HL-60 (cell line): ENCODE data around the gene ARHGAP25.

Experiments used
- DNase-seq, 2 experiments: peaks; one replicate each; pipeline ENCODE4 v3.0.0-alpha.2; 2010 to 2020; ENCODE audit warnings: low read depth in 1 of 2, low spot score in 1 of 2
- H3K27ac ChIP-seq: fragments of 250-450 bp; sonication (Bioruptor Pico); replicated peaks from 2 replicates; pipeline ENCODE4 v1.5.1; 2020; ENCODE audit warnings: mild to moderate bottlenecking, moderate library complexity
- H3K27me3 ChIP-seq: fragments of 250-450 bp; sonication (Bioruptor Pico); 2 replicates; pipeline ENCODE4 v1.5.1; 2021; ENCODE audit warnings: mild to moderate bottlenecking, moderate library complexity; ENCODE audit not compliant: insufficient read depth, poor library complexity, severe bottlenecking
- H3K4me3 ChIP-seq: replicated peaks from 2 replicates; pipeline ENCODE4 v1.5.1; 2011; ENCODE audit warnings: mild to moderate bottlenecking, control low read depth, low read length; ENCODE audit not compliant: insufficient read depth
- GABPA ChIP-seq: IDR thresholded peaks from 2 replicates; pipeline ENCODE4 v1.6.1; 2012; ENCODE audit warnings: low read depth
- POLR2AphosphoS5 ChIP-seq: IDR thresholded peaks from 2 replicates; pipeline ENCODE4 v1.6.1; 2012; ENCODE audit warnings: low read depth
- REST ChIP-seq: IDR thresholded peaks from 2 replicates; pipeline ENCODE4 v1.6.1; 2012; ENCODE audit warnings: low read depth; ENCODE audit not compliant: insufficient replicate concordance
- SPI1 ChIP-seq: IDR thresholded peaks from 2 replicates; pipeline ENCODE4 v1.6.1; 2012; ENCODE audit warnings: low read depth, mild to moderate bottlenecking, borderline replicate concordance
- TF ChIP-seq, protein P1 (sequence below): IDR thresholded peaks from one replicate; pipeline ENCODE4 v1.5.1; 2011; ENCODE audit warnings: low read length, control low read depth, inconsistent platforms; ENCODE audit not compliant: insufficient read depth

The ARHGAP25 gene

GRCh38 chr2:68807821-68808266, 73.2 kb downstream of the ARHGAP25 start:
- TF ChIP-seq SPI1 (no peak), POLR2AphosphoS5 (0 out of 2 replicates have a peak, but pooled peaks have one; percentile 21)
- Histone ChIP-seq H3K27ac (0 out of 2 replicates have a peak overlapping the region, but pooled peaks have one; percentile 1), H3K4me3 (no peak overlapping the region), H3K27me3 (no peaks in the 10 kb centered on the region)
- DNase-seq, result peak; percentile 32 to 80

- peak in 1 of 2 experiments; percentile 42 for DNase-seq
- H3K4me3 ChIP-seq, result no peak overlapping the region
- H3K27ac ChIP-seq, result peak overlapping the region; percentile 28; the same call in 1 of the 2 replicates
- no peaks in the 10 kb centered on the region for H3K27me3 ChIP-seq
- TF ChIP-seq GABPA (no peak), REST (no peak), SPI1 (no peak), POLR2AphosphoS5 (no peak)
- TF ChIP-seq, protein P1, sequence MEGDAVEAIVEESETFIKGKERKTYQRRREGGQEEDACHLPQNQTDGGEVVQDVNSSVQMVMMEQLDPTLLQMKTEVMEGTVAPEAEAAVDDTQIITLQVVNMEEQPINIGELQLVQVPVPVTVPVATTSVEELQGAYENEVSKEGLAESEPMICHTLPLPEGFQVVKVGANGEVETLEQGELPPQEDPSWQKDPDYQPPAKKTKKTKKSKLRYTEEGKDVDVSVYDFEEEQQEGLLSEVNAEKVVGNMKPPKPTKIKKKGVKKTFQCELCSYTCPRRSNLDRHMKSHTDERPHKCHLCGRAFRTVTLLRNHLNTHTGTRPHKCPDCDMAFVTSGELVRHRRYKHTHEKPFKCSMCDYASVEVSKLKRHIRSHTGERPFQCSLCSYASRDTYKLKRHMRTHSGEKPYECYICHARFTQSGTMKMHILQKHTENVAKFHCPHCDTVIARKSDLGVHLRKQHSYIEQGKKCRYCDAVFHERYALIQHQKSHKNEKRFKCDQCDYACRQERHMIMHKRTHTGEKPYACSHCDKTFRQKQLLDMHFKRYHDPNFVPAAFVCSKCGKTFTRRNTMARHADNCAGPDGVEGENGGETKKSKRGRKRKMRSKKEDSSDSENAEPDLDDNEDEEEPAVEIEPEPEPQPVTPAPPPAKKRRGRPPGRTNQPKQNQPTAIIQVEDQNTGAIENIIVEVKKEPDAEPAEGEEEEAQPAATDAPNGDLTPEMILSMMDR, result no peak
Measured at GRCh38 chr2:68809324-68810240, 75.0 kb downstream of the ARHGAP25 start.

- Histone ChIP-seq H3K27ac (no peak overlapping the region), H3K27me3 (no peaks in the 10 kb centered on the region), H3K4me3 (no peak overlapping the region)
- TF ChIP-seq REST, result no peak
- peak in 1 of 2 experiments; percentile 19 for DNase-seq
Measured at GRCh38 chr2:68811364-68811763, 76.8 kb downstream of the ARHGAP25 start.

DNA sequence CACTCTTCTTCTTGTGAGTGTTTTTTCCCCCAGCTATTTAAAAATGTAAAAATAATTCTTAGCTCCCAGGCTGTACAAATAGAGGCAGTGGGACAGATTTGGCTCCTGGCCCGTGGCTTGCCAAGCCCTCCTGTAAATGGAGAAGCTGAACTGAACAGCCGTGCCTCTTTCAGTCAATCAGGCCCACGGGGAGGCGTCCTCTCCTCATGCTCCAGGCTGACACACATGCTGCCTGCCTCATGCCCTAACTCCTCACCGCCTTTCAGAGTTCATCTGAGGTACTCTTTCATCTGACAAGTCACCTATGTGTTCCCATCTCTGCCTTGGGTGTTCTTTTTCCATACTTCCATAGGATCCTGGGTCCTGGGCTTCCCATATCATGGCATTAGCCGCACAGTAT, 77.6 kb downstream of the ARHGAP25 start:
- no peak overlapping the region for H3K27ac ChIP-seq
- no peaks in the 10 kb centered on the region for H3K27me3 ChIP-seq
- DNase-seq, result peak in 1 of 2 experiments; percentile 47
- TF ChIP-seq SPI1 (no peak), REST (no peak), GABPA (no peak), POLR2AphosphoS5 (no peak)
- TF ChIP-seq, protein P1, result no peak
- H3K4me3 ChIP-seq, result no peak overlapping the region
